Measurements from ENCODE around the gene L3MBTL4. TPM values are rescaled to one million over a fixed set of nuclear protein-coding genes. Genes with fewer than 3 reads are reported as not detected.
"Not testable (repeated sequence)": the region's sequence is repeated elsewhere in the genome, so short reads cannot be mapped to it uniquely, and the experiment has no call there.

Gene L3MBTL4
- polyA plus RNA-seq, 4 donors: 3.6 to 5.9 (median 5.3) TPM

DNA sequence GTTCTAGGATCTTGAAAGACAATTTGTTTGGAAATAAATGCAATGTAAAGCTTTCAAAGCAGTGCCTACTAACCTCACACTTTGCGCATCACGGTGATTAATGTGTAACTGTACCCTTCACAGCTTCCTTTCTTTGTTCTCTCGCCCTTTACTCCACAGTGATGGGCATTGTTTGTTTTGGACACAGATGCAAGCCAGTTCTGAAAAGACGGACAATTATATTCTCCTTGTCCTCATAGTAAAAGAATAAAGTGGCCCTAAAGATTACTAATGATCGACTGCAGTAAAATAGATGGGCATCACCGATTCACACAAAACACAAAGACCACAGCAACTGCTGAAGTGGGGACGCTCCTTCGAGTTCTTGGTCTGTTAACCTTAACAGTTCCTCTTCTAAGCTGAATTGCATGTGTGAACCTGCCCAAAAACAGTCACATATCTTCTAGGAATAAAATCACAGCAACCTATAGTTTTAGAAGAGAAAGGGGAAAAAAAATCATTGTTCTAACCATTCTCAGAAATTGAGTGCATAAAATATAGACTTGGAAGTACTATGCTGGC, 7.7 kb downstream of the L3MBTL4 start:
- no peak for DNase-seq (ENCODE audit: low read depth in 4 of 4, low spot score in 2 of 4)

DNA sequence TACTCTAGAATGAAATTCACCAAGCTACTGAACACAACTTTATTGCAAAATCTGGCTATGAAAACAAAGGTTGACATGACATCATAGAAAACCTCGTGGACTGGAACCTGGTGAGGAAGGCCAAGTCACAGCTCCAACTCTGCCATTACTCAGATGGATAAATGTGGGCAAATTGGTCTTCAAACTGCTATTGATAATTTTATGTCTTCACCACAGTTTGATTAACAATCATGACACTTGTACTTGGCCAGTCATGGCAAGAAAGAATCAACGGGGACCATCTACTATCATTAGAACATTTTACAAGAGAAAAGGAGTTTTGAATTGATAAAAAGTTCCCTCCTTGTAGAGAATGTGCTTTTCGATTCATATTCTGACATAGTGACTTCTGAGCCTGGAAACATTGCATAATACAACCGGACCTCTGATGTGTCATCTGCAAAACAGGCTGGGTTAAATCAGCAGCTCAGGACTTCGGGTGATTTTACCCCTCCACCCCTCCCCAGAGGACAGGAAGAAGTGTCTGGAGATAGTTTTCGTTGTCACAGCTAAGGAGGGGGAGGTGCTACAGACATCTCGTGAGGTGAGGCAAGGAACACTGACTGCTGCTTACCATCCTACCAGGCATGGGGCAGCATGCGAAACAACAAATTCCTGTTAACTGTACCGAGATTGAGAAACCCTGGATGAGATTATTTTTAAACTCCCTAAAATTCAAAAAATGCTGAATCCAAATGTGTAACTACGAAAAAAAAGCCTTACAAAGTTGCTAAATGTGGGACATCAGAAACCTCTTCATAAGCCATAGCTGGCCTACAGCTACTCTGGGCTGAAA, 8.4 kb downstream of the L3MBTL4 start:
- no peak for DNase-seq (ENCODE audit: low read depth in 4 of 4, low spot score in 2 of 4)

GRCh38 chr18:6405237-6406074, 9.3 kb downstream of the L3MBTL4 start:
- DNase-seq (ENCODE audit: low read depth in 4 of 4, low spot score in 2 of 4): no peak

DNA sequence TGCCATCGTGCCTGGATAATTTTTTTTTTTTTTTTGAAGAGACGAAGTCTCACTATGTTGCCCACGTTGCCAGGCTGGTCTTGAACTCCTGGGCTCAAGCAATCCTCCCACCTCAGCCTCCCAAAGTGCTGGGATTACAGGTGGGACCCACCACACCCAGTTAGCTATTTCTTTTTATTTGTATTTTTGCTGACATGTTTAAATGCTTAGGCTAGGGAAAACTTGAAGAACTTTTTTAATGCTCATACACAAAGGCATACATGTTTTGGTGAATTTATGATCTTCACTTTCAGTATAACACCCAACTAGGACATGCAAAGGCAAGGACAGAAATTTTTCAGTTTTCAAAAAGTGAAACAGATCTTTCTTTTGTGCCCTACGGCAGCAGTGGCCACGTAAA, 9.9 kb downstream of the L3MBTL4 start:
- no peak for DNase-seq (ENCODE audit: low read depth in 4 of 4, low spot score in 2 of 4)

DNA sequence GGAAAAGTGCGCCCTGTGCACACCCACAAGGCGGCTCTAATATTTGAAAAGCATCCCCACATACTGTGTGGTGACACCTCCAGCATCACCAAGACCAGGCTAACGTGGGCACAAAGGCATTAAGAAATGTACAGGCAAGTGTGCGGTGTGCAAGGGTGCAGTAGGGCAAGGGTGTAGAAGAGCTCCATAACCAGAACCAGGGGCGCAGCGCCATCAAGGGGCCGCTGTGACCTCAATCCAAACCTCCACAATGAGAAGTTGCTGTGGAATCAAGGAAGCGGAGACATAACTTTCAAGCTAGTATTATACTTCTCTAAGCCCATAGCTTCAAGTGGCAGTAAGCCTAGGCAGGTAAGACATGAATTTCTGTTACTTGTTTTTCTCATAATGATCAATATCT, 13.0 kb downstream of the L3MBTL4 start:
- DNase-seq (ENCODE audit: low read depth in 4 of 4, low spot score in 2 of 4): no peak

GRCh38 chr18:6399776-6400175, 14.9 kb downstream of the L3MBTL4 start:
- no peak for DNase-seq (ENCODE audit: low read depth in 4 of 4, low spot score in 2 of 4)

- no peak for DNase-seq (ENCODE audit: low read depth in 4 of 4, low spot score in 2 of 4)
Observed at GRCh38 chr18:6397931-6398566, 16.7 kb downstream of the L3MBTL4 start.

DNA sequence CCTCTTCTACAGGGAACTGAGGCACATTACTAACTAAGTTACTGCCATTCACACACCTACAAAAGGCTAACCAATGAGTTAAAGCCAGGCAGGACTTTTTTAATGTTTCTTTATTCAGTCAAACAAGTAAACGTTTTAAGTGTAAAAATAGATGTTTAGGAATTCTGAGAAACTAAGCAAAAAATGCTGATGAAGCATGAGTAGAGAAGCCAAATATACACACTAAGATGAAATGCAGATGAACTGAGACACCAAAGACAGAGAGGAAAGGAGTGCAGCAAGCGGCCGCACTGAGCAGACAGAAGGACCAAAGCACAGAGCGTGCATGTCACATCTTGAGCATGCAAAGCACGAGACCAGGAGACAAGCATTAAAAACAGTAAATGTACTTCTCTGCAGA, 17.9 kb downstream of the L3MBTL4 start:
- no peak for DNase-seq (ENCODE audit: low read depth in 4 of 4, low spot score in 2 of 4)

DNA sequence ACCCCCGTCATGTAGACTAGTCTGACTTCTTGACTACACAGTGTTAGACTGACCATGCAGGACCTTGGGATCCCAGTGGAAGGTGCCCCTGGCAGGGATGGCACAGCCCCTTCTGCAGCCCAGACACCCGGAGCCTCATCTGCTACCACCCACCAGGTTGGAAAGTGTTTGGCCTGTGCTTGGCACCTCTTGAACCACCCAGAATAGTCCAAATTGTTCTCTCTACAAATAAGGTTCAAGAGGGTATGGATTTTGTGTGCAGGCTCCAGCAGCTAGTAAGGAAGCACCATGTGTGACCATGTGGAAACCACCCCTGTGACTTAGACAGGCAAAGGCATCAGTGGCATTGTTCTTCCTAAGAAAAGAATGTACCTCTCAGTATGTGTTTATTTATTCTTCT, 18.4 kb downstream of the L3MBTL4 start:
- DNase-seq (ENCODE audit: low read depth in 4 of 4, low spot score in 2 of 4): no peak

- DNase-seq (ENCODE audit: low read depth in 4 of 4, low spot score in 2 of 4): no peak
Observed at GRCh38 chr18:6389005-6389404, 25.7 kb downstream of the L3MBTL4 start.

- DNase-seq (ENCODE audit: low read depth in 4 of 4, low spot score in 2 of 4): peak in 1 of 4 donors; percentile 40
Observed at GRCh38 chr18:6382963-6383362, 31.7 kb downstream of the L3MBTL4 start.

GRCh38 chr18:6377473-6377872, 37.2 kb downstream of the L3MBTL4 start:
- not testable (repeated sequence) for DNase-seq (ENCODE audit: low read depth in 4 of 4, low spot score in 2 of 4)

- no peak for DNase-seq (ENCODE audit: low read depth in 4 of 4, low spot score in 2 of 4)
Observed at GRCh38 chr18:6376433-6377229, 38.1 kb downstream of the L3MBTL4 start.

- no peak for DNase-seq (ENCODE audit: low read depth in 4 of 4, low spot score in 2 of 4)
Observed at GRCh38 chr18:6374935-6375529, 39.7 kb downstream of the L3MBTL4 start.

DNA sequence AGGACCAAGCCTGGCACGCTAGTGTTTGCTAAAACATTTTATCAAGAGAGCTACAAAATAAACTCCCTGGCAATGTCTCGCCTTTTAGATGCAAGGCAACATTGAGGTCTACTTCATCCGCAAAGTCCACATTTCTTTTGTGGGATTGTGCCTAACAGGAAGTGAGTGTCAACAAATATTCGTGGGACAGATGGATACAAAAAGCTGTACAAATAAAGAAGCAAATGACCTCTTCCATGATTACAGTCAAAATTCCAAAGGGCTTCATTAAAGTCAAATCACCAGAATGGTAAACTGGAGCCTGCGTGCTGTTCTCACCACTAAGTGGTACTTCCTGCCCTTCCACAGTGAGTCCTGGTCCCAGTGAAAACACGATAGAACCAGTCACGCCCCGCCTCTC, 40.4 kb downstream of the L3MBTL4 start:
- no peak for DNase-seq (ENCODE audit: low read depth in 4 of 4, low spot score in 2 of 4)

DNA sequence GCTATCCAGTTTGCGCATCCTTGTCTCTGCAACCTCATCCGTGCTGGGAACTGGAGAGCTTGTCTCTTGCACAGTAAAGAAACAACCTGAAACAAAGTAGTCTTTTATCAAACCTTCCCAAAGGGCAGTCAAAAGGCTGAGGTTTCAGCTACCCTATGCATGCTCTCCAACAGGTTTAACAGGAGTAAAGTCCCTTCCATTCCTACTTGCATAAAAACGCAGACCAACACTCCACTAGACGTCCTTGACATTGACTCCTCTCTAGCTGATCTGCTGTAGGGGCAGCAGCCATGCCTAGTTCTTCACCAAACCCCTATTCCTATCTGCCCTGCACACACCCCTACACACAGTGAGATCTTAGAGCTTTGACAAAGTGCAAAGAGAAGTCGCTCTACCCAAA, 41.5 kb downstream of the L3MBTL4 start:
- DNase-seq (ENCODE audit: low read depth in 4 of 4, low spot score in 2 of 4): no peak

DNA sequence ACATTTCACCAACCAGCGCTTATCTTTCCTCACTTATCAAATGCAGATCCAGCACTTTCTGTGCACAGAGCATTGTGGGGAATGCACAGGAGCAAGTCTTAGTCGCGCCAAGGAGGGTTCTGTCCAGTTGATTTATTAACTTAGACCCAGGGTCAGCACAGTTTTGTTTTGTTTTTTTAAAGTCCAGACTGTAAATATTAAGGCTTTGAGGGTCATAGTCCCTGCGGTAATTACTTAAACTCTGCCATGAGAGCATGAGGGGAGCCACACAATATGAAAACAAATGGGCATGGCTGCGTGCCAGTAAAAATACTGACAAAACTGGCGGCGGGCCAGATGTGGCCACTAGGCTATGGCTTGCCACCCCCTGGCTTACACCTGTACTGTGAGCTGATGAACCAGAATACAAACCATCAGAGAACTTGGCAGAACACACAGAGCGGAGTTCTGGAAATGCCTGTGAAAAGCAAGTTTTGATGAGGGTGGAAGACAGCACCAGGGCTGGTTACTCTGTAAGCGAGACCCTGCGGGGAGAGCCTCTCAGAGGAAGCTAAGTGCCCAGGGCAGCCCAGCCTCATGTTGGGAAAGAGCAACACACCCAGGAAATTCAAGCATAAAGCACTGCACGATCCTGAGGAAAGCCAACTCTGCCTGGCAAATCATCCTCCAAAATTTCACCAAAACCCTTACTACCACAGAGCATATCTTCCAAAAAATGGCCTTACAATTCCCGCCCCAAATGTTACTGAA, 43.6 kb downstream of the L3MBTL4 start:
- peak in 3 of 4 donors; percentile 21 to 50 (median 49) for DNase-seq (ENCODE audit: low read depth in 4 of 4, low spot score in 2 of 4)

DNA sequence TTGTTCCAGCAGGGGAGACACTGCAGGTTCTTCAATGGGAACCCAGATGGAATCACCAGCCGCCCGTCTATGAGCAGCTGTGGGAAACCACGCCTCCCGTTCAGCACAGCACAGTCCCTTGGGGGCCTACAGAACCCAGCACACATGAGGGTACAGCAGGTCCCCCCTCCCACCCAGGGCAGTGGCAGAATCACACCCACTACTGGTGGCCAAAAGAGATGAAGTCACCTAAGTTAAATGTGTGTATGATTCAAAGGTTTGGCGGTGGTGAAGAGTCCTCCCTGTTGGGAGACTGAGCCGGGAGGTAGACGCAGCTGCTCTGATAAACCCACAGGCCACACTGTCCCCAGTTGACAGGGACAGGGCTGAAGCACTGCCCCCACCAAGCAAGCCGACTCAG, 44.3 kb downstream of the L3MBTL4 start:
- no peak for DNase-seq (ENCODE audit: low read depth in 4 of 4, low spot score in 2 of 4)

DNA sequence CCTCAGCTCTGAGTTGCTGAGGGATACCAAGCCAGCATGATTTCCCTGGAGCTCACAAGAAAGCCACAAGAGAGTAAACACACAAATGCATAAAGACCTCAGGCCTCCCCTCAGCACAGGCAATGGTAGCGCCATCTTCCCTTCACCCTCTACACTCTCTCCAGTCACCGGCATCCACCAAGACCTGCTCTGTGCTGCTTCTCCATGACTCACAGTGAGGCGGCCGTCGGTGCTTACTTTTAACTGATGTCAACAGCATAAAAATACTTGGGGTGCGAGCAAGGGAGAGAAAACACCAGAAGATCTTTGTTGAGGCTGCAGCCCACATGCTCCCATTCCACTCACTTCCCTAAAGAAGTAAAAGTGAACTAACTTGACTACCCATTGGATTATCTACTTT, 46.7 kb downstream of the L3MBTL4 start:
- no peak for DNase-seq (ENCODE audit: low read depth in 4 of 4, low spot score in 2 of 4)
